Measurements from ENCODE around the gene PSMB7.

- TF ChIP-seq USF1 (IDR thresholded peaks at IDR 0.05) (no peak), ZBTB7A (IDR thresholded peaks at IDR 0.05; ENCODE audit: low read depth) (no peak)
Measured at GRCh38 chr9:124353166-124353768, 62.0 kb downstream of the PSMB7 start.
